DMS114 treated with DMSO at 0.1 percent for 48 hours (cell line): ENCODE measurements around the gene COL27A1.

Experiments
- DNase-seq: peaks from one replicate; lab custom pipeline; 2025; ENCODE audit not compliant: unreplicated experiment; lab: John Stamatoyannopoulos, UW

COL27A1 gene

DNA sequence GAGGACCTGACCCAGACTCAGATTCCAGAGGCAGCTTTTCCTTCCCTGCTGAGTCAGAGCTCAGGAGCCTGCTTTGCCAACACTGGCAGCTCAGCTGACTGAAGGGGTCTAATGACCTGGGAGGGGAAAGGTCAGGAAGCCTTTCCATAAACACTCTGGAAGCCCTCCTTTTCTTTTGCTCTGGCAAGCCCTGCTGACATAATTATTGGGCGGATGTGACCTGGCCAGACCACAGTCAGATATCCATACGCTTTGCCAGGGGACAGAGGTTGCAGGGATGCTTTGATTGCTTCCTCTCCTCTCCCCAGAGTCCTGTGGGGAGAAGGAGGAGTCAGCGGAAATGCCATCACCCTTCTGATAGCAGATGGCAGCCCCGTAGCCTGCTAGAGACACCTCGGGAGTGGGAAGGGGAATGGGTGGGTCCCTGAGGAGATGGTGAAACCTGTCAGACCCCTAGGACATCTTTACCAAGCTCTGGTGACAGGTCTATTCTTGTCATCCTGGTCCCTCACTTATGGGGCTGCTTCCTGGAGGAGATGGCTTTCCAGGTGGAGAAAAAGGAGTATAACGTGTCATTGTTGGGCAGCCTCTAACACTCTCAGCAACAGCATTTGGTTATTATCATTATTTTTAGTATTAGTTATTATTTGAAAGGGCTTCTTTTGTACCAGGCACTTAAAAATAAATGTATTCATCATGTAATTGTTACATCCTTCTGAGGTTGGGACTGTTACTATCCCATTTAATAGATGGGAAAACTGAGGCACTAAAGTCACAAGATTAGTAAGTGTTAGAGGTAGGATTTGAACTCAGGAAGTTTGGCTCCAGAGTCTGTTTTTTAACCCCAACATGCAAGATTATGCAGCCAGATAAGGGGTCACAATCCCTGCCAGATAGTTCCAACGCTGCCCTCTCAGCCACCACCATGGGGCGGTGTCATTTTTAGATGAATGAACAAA is 11.6 kb downstream of the COL27A1 start:
- DNase-seq = no peak

- no peak for DNase-seq
Measured at GRCh38 chr9:114167591-114168091, 12.3 kb downstream of the COL27A1 start.

- no peak for DNase-seq
Measured at GRCh38 chr9:114168281-114169028, 13.1 kb downstream of the COL27A1 start.

GRCh38 chr9:114169029-114169951 is 14.0 kb downstream of the COL27A1 start:
- DNase-seq = no peak

DNA sequence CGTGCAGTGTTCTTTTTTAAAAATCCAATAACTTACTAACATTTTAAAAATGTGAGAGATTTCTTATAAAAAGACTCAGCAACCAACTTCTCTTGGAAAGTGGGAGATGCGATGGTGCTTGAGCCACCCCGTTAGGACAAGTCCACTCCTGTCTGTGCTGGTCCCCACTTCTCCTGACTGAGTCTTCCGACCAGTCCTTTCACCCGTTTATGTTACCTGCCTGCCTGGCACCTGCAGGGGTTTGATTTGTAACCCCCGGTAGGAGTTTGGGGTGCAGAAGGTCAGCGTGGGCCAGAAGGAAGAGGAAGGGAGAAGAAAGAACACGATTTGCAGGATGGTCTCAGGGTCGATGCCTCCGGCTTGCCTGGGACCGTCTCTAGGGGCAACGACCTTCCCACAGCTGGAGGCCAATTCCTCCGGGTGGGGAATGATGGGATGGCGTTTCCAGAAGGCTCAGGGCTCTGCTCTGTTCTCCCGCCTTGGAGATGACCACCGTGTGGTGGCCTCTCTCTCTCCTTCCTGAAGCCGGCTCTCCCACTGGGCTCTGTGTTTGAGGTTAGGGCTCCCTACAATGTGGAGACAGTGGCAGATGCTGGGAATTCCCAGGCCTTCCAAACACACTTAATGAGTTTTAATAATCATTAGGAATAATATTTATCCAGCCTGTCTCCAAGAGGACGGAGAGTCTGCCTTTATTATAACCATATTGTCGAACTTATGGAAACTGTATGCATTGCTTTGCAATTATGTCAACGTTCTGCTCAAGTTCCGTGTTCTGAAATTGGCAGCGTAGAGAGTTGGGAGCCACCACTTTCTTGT is 14.8 kb downstream of the COL27A1 start:
- DNase-seq = no peak

DNA sequence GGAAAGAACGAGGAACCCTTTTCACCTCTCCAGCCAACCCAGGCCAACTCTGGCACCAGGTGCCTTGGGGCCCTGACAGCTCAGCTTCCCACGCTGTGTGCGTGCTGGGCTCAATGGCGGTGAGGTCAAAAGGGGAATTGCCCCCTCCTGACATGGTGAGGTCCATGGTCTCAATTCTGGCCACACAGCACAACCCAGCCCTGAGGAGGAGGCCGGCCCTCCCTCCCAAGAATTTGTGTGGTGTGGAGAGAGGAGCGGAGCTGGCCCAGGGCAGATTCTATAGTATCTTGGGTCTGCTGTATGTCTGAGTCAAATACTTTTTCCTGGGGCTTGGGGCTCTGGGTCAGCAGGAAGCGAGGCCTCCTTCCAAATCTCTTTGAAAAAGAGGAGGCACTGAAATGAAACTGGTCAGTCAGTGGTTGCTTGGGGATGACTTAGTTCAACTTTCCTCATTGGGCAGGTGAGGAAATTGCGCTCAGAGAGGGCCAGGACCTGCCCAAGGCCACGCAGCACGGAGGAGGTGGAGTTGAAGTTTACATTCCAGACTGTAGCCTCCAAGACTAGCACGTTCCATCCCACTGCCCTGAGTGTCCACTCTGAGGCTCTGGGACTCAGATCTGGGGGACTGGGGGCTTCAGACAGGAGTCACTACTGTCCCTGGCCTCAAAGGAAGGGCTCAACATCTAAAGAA is 15.6 kb downstream of the COL27A1 start:
- DNase-seq = no peak

DNA sequence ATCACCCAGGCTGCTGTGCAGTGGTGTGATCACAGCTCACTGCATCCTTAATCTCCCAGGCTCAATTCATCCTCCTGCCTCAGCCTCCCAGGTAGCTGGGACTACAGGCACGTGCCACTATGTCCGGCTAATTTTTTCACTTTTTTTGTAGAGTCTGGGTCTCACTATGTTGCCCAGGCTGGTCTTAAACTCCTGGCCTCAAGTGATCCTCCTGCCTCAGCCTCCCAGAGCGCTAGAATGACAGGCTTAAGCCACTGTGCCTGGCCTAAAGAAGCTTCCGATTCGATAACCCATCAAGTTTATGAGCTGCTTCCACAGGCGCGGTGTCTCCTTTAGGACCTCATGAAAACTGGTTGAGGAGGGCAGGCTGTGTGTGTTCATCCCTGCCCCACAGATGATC is 16.2 kb downstream of the COL27A1 start:
- no peak for DNase-seq

DNA sequence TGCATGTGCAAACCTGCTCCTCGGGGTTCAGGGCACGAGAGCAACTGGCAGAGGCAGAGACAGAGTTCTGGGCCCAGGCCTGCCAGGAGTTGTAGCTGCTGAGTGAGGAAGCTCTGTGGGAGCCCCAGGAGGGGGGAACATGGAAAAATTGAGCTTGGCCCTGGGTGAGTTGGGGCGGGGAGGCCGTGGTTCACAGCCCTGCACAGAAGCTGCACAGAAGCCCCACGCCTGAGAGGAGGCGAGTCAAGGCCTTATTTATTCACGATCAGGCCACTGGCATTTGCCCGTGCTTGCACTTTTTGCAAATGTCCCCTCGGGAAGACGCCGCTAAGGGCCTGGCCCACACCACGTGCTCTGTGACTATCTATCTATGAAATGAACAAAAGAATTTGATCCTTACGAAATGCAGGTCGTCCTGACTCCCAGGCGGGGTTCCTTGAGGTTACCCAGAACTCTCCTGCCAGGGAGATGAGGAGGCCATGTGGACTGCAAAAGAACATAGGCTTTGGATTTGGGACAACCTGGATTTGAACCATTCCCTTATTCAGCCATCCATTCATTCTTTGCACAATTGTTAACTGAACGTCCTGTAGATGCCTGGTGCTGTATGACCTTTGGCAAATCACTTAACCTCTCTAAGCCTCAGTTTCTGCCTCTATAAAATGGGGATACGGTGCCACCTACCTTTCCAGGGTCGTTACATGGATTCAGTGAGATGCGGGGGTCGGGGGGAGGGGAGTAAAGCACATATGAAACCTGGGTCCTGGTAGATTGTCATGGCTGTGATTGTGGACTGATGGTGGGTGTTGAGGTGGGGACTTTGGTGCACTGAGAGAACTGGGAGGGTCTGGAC is 17.9 kb downstream of the COL27A1 start:
- no peak for DNase-seq

DNA sequence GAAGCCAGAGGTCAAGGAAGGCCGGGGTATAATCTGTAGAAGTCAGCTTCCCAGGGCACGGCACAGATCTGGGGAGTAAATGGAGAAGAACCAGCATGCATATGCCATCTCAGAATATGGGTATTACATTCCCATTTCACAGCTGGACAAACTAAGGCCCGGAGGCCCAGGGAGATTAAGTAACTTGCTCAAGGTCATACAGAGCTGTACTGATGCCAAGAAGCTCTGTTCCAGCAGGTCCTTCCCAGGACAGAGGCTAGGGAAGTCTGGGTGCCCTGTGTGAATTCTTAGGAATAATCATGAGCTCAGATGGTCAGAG is 19.2 kb downstream of the COL27A1 start:
- no peak for DNase-seq

- no peak for DNase-seq
Measured at GRCh38 chr9:114174876-114175771, 19.8 kb downstream of the COL27A1 start.

GRCh38 chr9:114176624-114177291 is 21.4 kb downstream of the COL27A1 start:
- no peak for DNase-seq

DNA sequence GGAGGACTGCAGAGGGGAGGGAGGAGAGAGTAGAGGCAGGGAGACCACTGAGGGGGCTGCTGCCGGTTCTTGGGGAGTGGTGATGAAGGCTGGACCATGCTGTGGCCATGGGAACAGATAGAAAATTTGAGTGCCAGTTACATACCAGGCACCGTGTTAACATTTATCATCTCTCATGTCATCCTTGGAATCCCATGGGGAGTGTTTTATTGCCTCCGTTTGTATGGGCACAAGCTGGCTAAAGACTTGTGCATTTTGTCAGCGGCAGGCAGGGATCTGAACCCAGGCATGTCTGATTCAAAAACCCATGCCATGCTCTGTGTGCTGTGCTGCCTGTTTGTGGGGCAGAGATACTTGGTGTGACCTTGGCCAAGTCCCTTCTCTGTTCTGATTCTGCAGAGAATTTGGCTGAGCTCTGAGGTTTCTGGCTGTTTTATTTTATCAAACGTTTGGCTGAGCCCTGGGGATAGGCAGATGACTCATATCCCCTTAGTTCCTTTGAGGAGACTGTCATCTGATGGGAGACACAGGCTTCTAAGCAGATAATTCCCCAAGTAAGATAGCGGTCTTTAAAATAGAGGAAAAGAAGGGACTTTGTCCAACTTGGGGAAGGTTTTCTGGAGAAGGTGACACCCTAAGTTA is 22.2 kb downstream of the COL27A1 start:
- DNase-seq = no peak

DNA sequence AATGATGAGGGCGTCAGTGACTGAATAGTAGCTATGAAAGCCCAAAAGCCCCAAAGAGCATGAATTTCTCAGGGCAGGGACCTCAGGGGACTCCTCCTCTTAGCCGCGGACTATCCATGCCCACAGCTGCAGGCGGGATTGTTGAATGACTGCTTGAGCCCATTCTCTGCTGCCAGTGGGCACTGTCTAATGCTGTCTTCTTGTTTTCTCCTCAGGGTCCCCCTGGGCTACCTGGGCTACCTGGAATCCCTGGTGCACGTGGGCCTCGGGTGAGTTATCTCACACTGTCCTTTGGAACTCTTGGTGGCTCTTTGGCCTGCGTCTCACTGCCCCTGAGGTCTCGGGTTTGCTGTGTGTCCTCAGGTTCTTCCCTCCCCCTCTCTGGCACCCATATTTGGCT is 22.7 kb downstream of the COL27A1 start:
- DNase-seq = no peak

DNA sequence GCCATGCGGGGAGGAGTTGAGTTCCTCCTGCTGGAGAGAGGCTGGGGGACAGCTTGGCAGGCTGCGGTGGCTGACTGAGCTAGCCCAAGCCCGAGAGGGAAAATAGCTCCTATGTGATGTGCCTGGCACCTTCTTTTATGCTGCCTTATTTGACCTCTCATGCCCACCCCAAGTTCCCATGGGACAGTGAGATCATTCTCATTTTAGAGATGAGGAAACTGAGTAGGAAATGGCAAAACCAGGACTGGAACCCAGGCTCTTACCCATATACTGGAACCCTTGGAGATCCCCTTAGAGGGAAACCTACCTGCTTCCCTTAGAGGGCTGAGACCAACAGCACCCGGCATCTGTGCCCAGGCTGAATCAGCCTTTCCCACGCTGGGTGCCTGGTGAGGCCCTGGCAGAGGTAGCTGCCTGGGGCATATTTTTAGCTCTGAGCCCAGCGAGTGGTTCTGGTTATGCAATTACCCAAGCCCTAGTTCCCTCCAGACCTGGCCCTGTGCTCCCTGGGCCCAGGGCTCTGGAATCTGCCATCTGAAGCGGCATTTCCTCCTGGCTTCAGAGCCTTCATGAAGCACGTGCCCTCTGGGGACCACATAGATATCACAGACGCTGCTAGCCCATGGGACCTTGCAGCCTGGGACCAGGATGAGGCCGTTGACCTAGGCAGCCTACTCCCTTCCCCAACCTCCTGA is 23.6 kb downstream of the COL27A1 start:
- no peak for DNase-seq

GRCh38 chr9:114179516-114179915 is 24.2 kb downstream of the COL27A1 start:
- no peak for DNase-seq
